Measurements from ENCODE around the gene MAP1LC3C.

DNA sequence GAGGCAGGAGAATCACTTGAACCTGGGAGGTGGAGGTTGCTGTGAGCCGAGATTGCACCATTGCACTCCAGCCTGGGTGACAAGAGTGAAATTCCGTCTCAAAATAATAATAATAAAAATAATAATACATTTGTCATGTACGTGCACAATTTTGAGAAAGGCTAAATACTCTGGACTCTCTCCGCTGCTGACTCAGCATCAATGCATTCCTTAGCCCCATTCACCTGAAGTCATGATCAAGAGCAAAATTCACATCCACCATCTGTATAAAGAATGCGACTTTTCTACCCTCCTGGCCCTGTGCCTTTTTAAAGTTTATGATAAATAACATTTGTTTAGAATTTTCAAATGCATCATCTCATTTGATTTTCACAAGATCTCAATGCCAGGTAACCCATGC lies 35.5 kb upstream of the MAP1LC3C start:
- TF ChIP-seq ZFX (IDR thresholded peaks at IDR 0.05; ENCODE audit: borderline replicate concordance) = no peak
- TF ChIP-seq, protein P1, sequence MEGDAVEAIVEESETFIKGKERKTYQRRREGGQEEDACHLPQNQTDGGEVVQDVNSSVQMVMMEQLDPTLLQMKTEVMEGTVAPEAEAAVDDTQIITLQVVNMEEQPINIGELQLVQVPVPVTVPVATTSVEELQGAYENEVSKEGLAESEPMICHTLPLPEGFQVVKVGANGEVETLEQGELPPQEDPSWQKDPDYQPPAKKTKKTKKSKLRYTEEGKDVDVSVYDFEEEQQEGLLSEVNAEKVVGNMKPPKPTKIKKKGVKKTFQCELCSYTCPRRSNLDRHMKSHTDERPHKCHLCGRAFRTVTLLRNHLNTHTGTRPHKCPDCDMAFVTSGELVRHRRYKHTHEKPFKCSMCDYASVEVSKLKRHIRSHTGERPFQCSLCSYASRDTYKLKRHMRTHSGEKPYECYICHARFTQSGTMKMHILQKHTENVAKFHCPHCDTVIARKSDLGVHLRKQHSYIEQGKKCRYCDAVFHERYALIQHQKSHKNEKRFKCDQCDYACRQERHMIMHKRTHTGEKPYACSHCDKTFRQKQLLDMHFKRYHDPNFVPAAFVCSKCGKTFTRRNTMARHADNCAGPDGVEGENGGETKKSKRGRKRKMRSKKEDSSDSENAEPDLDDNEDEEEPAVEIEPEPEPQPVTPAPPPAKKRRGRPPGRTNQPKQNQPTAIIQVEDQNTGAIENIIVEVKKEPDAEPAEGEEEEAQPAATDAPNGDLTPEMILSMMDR (IDR thresholded peaks at IDR 0.05) = no peak

Measured in 22Rv1 (cell line).